IMR-90 (cell line): Measurements from ENCODE around the gene KRTAP10-10. TPM values are rescaled to one million over a fixed set of nuclear protein-coding genes. Genes with fewer than 3 reads are reported as not detected.

ENCODE experiments used
- ATAC-seq: fragments of 200-7000 bp; cut with Tn5 transposase; 2 replicates; pipeline ENCODE4 v1.9.1; 2020; ENCODE audit warnings: low read depth, mild to moderate bottlenecking, moderate library complexity
- BruUV-seq: library from RNA; stranded (reverse); fragments of 400-500 nt; replicated peaks from 2 replicates; lab custom pipeline; 2021; lab: Mats Ljungman, UMichigan
- CTCF ChIA-PET: fragments of 300-600 bp; formaldehyde crosslinking; extraction: SDS; loops from one replicate; lab custom pipeline; 2021; ENCODE audit warnings: antibody characterized with exemption; lab: Yijun Ruan, JAX
- POLR2A ChIA-PET: fragments of 300-600 bp; sonication (Branson Sonifier 250); formaldehyde crosslinking; loops from one replicate; lab custom pipeline; 2022; ENCODE audit warnings: antibody characterized with exemption; ENCODE audit not compliant: unreplicated experiment; lab: Charles Lee
- DNase-seq: peaks from one replicate; pipeline ENCODE4 v3.0.0; 2013
- H2AFZ ChIP-seq: replicated peaks from 2 replicates; pipeline ENCODE3; 2013; ENCODE audit warnings: low read length, mild to moderate bottlenecking; ENCODE audit not compliant: poor library complexity
- H2AK5ac ChIP-seq: 2 replicates; pipeline ENCODE4 v1.6.1; 2013; ENCODE audit warnings: low read depth, low read length, inconsistent platforms
- H2AK9ac ChIP-seq: replicated peaks from 2 replicates; pipeline ENCODE3; 2013; ENCODE audit warnings: mild to moderate bottlenecking, low read depth, low read length, moderate library complexity; ENCODE audit not compliant: poor library complexity
- H2BK120ac ChIP-seq: 2 replicates; pipeline ENCODE4 v1.6.1; 2013; ENCODE audit warnings: low read depth, low read length, inconsistent platforms
- H2BK15ac ChIP-seq: 3 replicates; pipeline ENCODE4 v1.6.1; 2013; ENCODE audit warnings: low read depth, low read length, inconsistent platforms
- H2BK20ac ChIP-seq: 2 replicates; pipeline ENCODE4 v1.6.1; 2013; ENCODE audit warnings: low read depth, mild to moderate bottlenecking, inconsistent platforms, low read length, moderate library complexity
- H2BK5ac ChIP-seq: 2 replicates; pipeline ENCODE4 v1.6.1; 2013; ENCODE audit warnings: mild to moderate bottlenecking, low read depth, low read length, inconsistent platforms; ENCODE audit not compliant: poor library complexity, severe bottlenecking
- H3K14ac ChIP-seq: replicated peaks from 2 replicates; pipeline ENCODE4 v1.6.1; 2013; ENCODE audit warnings: low read depth, low read length, inconsistent platforms
- H3K18ac ChIP-seq: 2 replicates; pipeline ENCODE4 v1.6.1; 2013; ENCODE audit warnings: low read depth, low read length, control low read depth
- H3K23ac ChIP-seq: 2 replicates; pipeline ENCODE4 v1.6.1; 2013; ENCODE audit warnings: low read depth, low read length, inconsistent platforms
- H3K27ac ChIP-seq: 2 replicates; pipeline ENCODE4 v1.5.1; 2013; ENCODE audit warnings: mild to moderate bottlenecking, control low read depth, low read length; ENCODE audit not compliant: insufficient read depth
- H3K27me3 ChIP-seq: 2 replicates; pipeline ENCODE4 v1.6.1; 2013; ENCODE audit warnings: low read length; ENCODE audit not compliant: control insufficient read depth, insufficient read depth
- H3K36me3 ChIP-seq: 2 replicates; pipeline ENCODE4 v1.6.1; 2013; ENCODE audit warnings: low read length, mixed read lengths; ENCODE audit not compliant: control insufficient read depth, insufficient read depth
- H3K4ac ChIP-seq: 2 replicates; pipeline ENCODE4 v1.6.1; 2013; ENCODE audit warnings: low read depth, low read length, inconsistent platforms
- H3K4me1 ChIP-seq: 2 replicates; pipeline ENCODE4 v1.6.1; 2013; ENCODE audit warnings: low read length, mixed read lengths; ENCODE audit not compliant: control insufficient read depth, insufficient read depth
- H3K4me2 ChIP-seq: 2 replicates; pipeline ENCODE4 v1.6.1; 2013; ENCODE audit warnings: low read depth, mild to moderate bottlenecking, control low read depth, low read length, moderate library complexity
- H3K4me3 ChIP-seq: 2 replicates; pipeline ENCODE4 v1.5.1; 2013; ENCODE audit warnings: low read depth, mild to moderate bottlenecking, control low read depth, low read length, moderate library complexity; ENCODE audit not compliant: insufficient read depth
- H3K56ac ChIP-seq: 2 replicates; pipeline ENCODE4 v1.6.1; 2013; ENCODE audit warnings: low read length, inconsistent platforms; ENCODE audit not compliant: insufficient read depth; ENCODE audit errors: extremely low read depth
- H3K79me1 ChIP-seq, 2 experiments: 2 replicates each; pipeline ENCODE4 v1.6.1; 2013; ENCODE audit warnings: low read length in 2 of 2, inconsistent platforms in 1 of 2, low read depth in 1 of 2
- H3K9ac ChIP-seq: 2 replicates; pipeline ENCODE4 v1.6.1; 2013; ENCODE audit warnings: low read depth, low read length, control low read depth
- H3K9me1 ChIP-seq: 2 replicates; pipeline ENCODE4 v1.6.1; 2013; ENCODE audit warnings: low read length, inconsistent platforms; ENCODE audit not compliant: insufficient read depth
- H3K9me3 ChIP-seq: 2 replicates; pipeline ENCODE4 v1.6.1; 2013; ENCODE audit warnings: low read length; ENCODE audit not compliant: control insufficient read depth, insufficient read depth
- H4K20me1 ChIP-seq: 2 replicates; pipeline ENCODE4 v1.6.1; 2013; ENCODE audit warnings: low read length, inconsistent platforms; ENCODE audit not compliant: insufficient read depth
- H4K5ac ChIP-seq: 2 replicates; pipeline ENCODE4 v1.6.1; 2013; ENCODE audit warnings: mild to moderate bottlenecking, low read depth, low read length, control low read depth
- H4K8ac ChIP-seq, 2 experiments: 2 replicates each; pipeline ENCODE4 v1.6.1; 2013; ENCODE audit warnings: low read depth in 2 of 2, low read length in 2 of 2, control low read depth in 1 of 2, inconsistent platforms in 1 of 2
- H4K91ac ChIP-seq: 2 replicates; pipeline ENCODE4 v1.6.1; 2013; ENCODE audit warnings: low read depth, low read length, inconsistent platforms; ENCODE audit not compliant: insufficient read depth
- FOS ChIP-seq: fragments of 150-350 bp; IDR thresholded peaks from 2 replicates; pipeline ENCODE4 v1.6.1; 2016; ENCODE audit warnings: low read depth, low read length
- MAZ ChIP-seq: IDR thresholded peaks from 2 replicates; pipeline ENCODE4 v1.6.1; 2012; ENCODE audit warnings: low read depth, mild to moderate bottlenecking, low read length, improper control_type of control experiment, moderate library complexity, borderline replicate concordance
- NFE2L2 ChIP-seq: fragments of 150-350 bp; IDR thresholded peaks from 2 replicates; pipeline ENCODE4 v1.6.1; 2016; ENCODE audit warnings: low read depth, mild to moderate bottlenecking, low read length
- POLR2A ChIP-seq: IDR thresholded peaks from 2 replicates; pipeline ENCODE4 v1.6.1; 2012; ENCODE audit warnings: mild to moderate bottlenecking, low read depth, low read length
- RAD21 ChIP-seq: IDR thresholded peaks from 2 replicates; pipeline ENCODE4 v1.6.1; 2012; ENCODE audit warnings: low read length, improper control_type of control experiment
- RCOR1 ChIP-seq: IDR thresholded peaks from 2 replicates; pipeline ENCODE4 v1.6.1; 2012; ENCODE audit warnings: mild to moderate bottlenecking, low read length, improper control_type of control experiment; ENCODE audit not compliant: insufficient replicate concordance
- SMC3 ChIP-seq: fragments of 150-350 bp; IDR thresholded peaks from 2 replicates; pipeline ENCODE4 v1.6.1; 2016; ENCODE audit warnings: low read depth, mild to moderate bottlenecking, antibody characterized with exemption, low read length, moderate library complexity
- USF2 ChIP-seq: fragments of 150-350 bp; IDR thresholded peaks from 2 replicates; pipeline ENCODE4 v1.6.1; 2017; ENCODE audit warnings: mild to moderate bottlenecking, antibody characterized with exemption, low read length, low read depth
- WGBS, 2 experiments: methylation state at CpG; one replicate each; pipeline versions ENCODE4 v1.1.5 to v1.1.7; 2013; ENCODE audit warnings: missing lambda C conversion rate in 2 of 2; ENCODE audit not compliant: insufficient read length in 1 of 2; ENCODE audit errors: extremely low coverage in 2 of 2; 5-methylcytosine and 5-hydroxymethylcytosine counted together
- dilution Hi-C: fragments of 300-500 bp; cut with HindIII; formaldehyde crosslinking; loops from one replicate; pipeline ENCODE4 v1.14.3; 2018; ENCODE audit warnings: low sequenced_read_pairs; ENCODE audit not compliant: unreplicated experiment
- in situ Hi-C: fragments of 300-500 bp; cut with MboI; formaldehyde crosslinking; loops from 3 replicates; pipeline ENCODE4 v1.14.3; 2019; ENCODE audit warnings: low sequenced_read_pairs, inconsistent platforms, mixed read lengths
- intact Hi-C: fragments of 100-400 bp; cut with micrococcal nuclease; formaldehyde crosslinking; loops from 2 replicates; pipeline ENCODE4 v1.10.0; 2022
- polyA plus RNA-seq, 3 experiments: library from polyadenylated mRNA; depleted of rRNA; stranded (reverse); fragments of >200 nt; gene quantifications; 2 replicates each; pipeline ENCODE4 v1.2.3, GENCODE V29; 2012; ENCODE audit warnings: low replicate concordance in 1 of 3
- total RNA-seq: library from RNA; depleted of rRNA; stranded (reverse); fragments of >200 nt; gene quantifications from 2 replicates; pipeline ENCODE4 v1.2.3, GENCODE V29; 2012
- TF ChIP-seq, protein P1 (sequence below): conservative IDR thresholded peaks from 2 replicates; pipeline ENCODE4 v1.5.1; 2012; ENCODE audit warnings: mild to moderate bottlenecking, low read depth, low read length, improper control_type of control experiment
- TF ChIP-seq, protein P2 (sequence below): fragments of 150-350 bp; IDR thresholded peaks from 2 replicates; pipeline ENCODE4 v1.6.1; 2016; ENCODE audit warnings: low read depth, mild to moderate bottlenecking, low read length, moderate library complexity, borderline replicate concordance

Gene KRTAP10-10
- total and polyA plus RNA-seq, 2 of the 4 experiments (the other 2 are of a cell fraction): not detected

DNA sequence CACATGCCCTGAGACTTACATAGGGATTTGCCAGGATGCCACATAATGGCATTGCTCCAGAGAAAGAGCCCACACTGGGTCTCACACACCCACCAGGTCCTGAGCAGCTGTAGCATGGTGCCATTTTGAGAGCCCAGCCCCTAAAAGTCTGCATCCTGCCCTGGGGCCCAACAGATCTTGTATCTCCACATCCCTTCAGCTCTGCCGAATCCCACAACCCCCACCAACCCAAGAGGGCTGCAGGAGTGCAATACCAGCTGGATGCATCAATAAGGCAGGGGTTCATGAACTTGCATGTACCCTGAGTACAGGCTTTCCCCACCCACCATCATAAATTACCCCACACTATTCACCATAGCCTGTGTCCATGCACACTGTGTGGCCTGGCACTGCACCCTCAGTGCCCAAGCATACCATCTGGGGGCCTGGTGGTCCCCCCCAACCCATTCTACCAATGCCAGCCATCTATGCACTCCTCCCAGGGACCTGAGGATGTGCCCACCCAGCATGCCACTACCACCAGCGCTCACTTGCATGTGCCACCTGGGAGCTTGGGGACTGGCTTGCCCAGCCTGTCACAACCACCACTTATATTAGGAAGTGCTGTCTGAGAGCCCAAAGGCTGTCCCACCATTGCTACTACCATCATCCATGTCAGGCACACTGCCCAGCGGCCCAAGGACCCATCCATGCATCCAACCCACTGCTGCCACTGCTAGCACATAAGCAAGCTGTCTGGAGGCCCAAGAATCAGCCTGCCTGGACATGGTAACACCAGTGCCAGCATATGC lies 33.7 kb downstream of the KRTAP10-10 start:
- in situ Hi-C loops (no loop called here), intact Hi-C loops (no loop called here), dilution Hi-C loops (no loop called here)
- H2AK5ac ChIP-seq: no peak overlapping the region
- no TSS peak for BruUV-seq
- H2BK20ac ChIP-seq: no peak overlapping the region
- H3K56ac ChIP-seq: no peak overlapping the region
- ChIA-PET CTCF (interaction anchor here (0.5 kb wide), 1 partner anchor 52 kb away, joined by 3 read pairs; no protein-coding TSS in a partner anchor), POLR2A (no interaction called here)
- no peak for TF ChIP-seq RAD21
- TF ChIP-seq, protein P1, sequence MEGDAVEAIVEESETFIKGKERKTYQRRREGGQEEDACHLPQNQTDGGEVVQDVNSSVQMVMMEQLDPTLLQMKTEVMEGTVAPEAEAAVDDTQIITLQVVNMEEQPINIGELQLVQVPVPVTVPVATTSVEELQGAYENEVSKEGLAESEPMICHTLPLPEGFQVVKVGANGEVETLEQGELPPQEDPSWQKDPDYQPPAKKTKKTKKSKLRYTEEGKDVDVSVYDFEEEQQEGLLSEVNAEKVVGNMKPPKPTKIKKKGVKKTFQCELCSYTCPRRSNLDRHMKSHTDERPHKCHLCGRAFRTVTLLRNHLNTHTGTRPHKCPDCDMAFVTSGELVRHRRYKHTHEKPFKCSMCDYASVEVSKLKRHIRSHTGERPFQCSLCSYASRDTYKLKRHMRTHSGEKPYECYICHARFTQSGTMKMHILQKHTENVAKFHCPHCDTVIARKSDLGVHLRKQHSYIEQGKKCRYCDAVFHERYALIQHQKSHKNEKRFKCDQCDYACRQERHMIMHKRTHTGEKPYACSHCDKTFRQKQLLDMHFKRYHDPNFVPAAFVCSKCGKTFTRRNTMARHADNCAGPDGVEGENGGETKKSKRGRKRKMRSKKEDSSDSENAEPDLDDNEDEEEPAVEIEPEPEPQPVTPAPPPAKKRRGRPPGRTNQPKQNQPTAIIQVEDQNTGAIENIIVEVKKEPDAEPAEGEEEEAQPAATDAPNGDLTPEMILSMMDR: no peak
- no peak for TF ChIP-seq FOS
- no peak for TF ChIP-seq RCOR1
- TF ChIP-seq, protein P2, sequence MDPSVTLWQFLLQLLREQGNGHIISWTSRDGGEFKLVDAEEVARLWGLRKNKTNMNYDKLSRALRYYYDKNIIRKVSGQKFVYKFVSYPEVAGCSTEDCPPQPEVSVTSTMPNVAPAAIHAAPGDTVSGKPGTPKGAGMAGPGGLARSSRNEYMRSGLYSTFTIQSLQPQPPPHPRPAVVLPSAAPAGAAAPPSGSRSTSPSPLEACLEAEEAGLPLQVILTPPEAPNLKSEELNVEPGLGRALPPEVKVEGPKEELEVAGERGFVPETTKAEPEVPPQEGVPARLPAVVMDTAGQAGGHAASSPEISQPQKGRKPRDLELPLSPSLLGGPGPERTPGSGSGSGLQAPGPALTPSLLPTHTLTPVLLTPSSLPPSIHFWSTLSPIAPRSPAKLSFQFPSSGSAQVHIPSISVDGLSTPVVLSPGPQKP: no peak
- TF ChIP-seq MAZ: no peak
- TF ChIP-seq SMC3: no peak
- no peak for TF ChIP-seq USF2
- TF ChIP-seq POLR2A: no peak
- TF ChIP-seq NFE2L2: no peak
- H2BK120ac ChIP-seq: no peak overlapping the region
- no peak overlapping the region for H3K18ac ChIP-seq
- no peaks in the 10 kb centered on the region for H3K79me1 ChIP-seq
- H3K4me2 ChIP-seq: no peak overlapping the region
- no peaks in the 10 kb centered on the region for H3K9me1 ChIP-seq
- H3K9me3 ChIP-seq: peaks cover 3% of the 10 kb centered on the region; the same call in 1 of the 2 replicates
- no peaks in the 10 kb centered on the region for H4K20me1 ChIP-seq
- H3K4me1 ChIP-seq: no peaks in the 10 kb centered on the region
- H3K27me3 ChIP-seq: peaks cover 5% of the 10 kb centered on the region; the same call in 1 of the 2 replicates
- H3K4me3 ChIP-seq: no peak overlapping the region
- no peaks in the 10 kb centered on the region for H3K36me3 ChIP-seq
- no peak overlapping the region for H2BK5ac ChIP-seq
- no peak overlapping the region for H3K4ac ChIP-seq
- DNase-seq: no peak
- no peak overlapping the region for H4K5ac ChIP-seq
- H4K8ac ChIP-seq: no peak overlapping the region
- 43% methylated on average over 1 of the region's 3 CpGs; no CpG with 5 or more reads in 1 of the 2 experiments for WGBS, 2 experiments
- no peak overlapping the region for H3K23ac ChIP-seq
- no peak overlapping the region for H3K14ac ChIP-seq
- no peak overlapping the region for H2BK15ac ChIP-seq
- no peak for ATAC-seq
- H4K91ac ChIP-seq: no peak overlapping the region
- no peak overlapping the region for H2AK9ac ChIP-seq
- H3K9ac ChIP-seq: no peak overlapping the region
- H3K27ac ChIP-seq: no peak overlapping the region
- no peak overlapping the region for H2AFZ ChIP-seq
